DOHH2 (cell line): ENCODE measurements around the gene SEMG1.

Experiments
- EZH2phosphoT487 ChIP-seq: fragments of 200-600 bp; sonication (generic); IDR thresholded peaks from 2 replicates; pipeline ENCODE4 v1.6.1; 2017; ENCODE audit warnings: borderline replicate concordance, mild to moderate bottlenecking, antibody characterized with exemption, low read length, moderate library complexity, mixed read lengths
- TF ChIP-seq, protein P1 (sequence below): fragments of 200-600 bp; sonication (generic); IDR thresholded peaks from one replicate; pipeline ENCODE4 v1.5.1; 2014; ENCODE audit warnings: antibody characterized with exemption, mild to moderate bottlenecking, low read depth, low read length; ENCODE audit not compliant: poor library complexity, severe bottlenecking

DNA sequence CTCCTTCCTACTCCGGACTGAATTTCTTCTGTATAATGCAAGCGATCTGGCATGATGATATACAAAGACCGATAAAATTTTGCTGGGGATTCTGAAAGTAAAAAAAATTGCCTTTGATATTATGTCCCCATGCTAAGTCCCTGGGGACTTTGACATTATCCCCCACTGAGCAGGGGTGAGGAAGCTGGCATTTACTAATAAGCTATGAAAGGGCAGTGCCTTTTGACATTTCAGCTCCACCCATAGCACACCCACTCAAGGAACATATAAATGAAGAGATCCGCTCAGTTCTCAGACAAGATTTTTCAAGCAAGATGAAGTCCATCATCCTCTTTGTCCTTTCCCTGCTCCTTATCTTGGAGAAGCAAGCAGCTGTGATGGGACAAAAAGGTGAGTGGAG is 14.2 kb downstream of the SEMG1 start, which contains the start of gene SEMG2:
- TF ChIP-seq, protein P1, sequence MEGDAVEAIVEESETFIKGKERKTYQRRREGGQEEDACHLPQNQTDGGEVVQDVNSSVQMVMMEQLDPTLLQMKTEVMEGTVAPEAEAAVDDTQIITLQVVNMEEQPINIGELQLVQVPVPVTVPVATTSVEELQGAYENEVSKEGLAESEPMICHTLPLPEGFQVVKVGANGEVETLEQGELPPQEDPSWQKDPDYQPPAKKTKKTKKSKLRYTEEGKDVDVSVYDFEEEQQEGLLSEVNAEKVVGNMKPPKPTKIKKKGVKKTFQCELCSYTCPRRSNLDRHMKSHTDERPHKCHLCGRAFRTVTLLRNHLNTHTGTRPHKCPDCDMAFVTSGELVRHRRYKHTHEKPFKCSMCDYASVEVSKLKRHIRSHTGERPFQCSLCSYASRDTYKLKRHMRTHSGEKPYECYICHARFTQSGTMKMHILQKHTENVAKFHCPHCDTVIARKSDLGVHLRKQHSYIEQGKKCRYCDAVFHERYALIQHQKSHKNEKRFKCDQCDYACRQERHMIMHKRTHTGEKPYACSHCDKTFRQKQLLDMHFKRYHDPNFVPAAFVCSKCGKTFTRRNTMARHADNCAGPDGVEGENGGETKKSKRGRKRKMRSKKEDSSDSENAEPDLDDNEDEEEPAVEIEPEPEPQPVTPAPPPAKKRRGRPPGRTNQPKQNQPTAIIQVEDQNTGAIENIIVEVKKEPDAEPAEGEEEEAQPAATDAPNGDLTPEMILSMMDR, result no peak
- TF ChIP-seq EZH2phosphoT487, result no peak
